GM10248 (cell line): ENCODE data around the gene HOMEZ.

Experiments used
- CTCF ChIA-PET: fragments of 300-600 bp; sonication (Branson Sonifier 250); formaldehyde crosslinking; extraction: SDS; loops from one replicate; lab custom pipeline; 2021; ENCODE audit warnings: antibody characterized with exemption; lab: Yijun Ruan, JAX
- POLR2A ChIA-PET: fragments of 350-650 bp; sonication (Branson Sonifier 250); formaldehyde crosslinking; extraction: SDS; loops from one replicate; lab custom pipeline; 2020; ENCODE audit warnings: antibody characterized with exemption; lab: Yijun Ruan, JAX
- DNase-seq: peaks from one replicate; pipeline ENCODE4 v3.0.0; 2012; ENCODE audit errors: extremely low spot score
- TF ChIP-seq, protein P1 (sequence below): IDR thresholded peaks from 2 replicates; pipeline ENCODE4 v1.5.1; 2012; ENCODE audit warnings: mild to moderate bottlenecking, low read depth; ENCODE audit errors: extremely low read depth, missing control alignments, control extremely low read depth

The HOMEZ gene

DNA sequence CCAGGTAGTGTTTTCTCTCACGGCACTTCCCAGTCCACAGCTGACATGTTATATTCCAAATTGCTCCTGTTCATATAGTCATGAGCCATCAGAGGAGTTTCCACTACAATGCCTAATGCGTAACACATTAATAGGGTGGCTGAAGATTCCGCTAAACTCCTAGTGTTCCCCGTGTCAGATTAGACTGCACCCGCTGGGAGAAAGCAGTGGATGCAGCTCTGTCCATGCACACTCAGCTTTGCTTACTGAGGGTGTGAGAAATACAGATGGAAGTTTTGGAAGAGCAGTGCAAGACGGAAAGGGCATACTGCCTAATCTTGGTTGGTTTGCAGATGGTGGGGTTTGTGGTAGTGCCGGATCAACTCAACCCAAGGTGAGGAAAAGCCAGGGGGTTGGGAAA lies 11.2 kb upstream of the HOMEZ start:
- DNase-seq = no peak
- POLR2A ChIA-PET = interaction anchor here (1.9 kb wide), 1 partner anchor 11 kb away, joined by 4 read pairs; no protein-coding TSS in a partner anchor
- TF ChIP-seq, protein P1, sequence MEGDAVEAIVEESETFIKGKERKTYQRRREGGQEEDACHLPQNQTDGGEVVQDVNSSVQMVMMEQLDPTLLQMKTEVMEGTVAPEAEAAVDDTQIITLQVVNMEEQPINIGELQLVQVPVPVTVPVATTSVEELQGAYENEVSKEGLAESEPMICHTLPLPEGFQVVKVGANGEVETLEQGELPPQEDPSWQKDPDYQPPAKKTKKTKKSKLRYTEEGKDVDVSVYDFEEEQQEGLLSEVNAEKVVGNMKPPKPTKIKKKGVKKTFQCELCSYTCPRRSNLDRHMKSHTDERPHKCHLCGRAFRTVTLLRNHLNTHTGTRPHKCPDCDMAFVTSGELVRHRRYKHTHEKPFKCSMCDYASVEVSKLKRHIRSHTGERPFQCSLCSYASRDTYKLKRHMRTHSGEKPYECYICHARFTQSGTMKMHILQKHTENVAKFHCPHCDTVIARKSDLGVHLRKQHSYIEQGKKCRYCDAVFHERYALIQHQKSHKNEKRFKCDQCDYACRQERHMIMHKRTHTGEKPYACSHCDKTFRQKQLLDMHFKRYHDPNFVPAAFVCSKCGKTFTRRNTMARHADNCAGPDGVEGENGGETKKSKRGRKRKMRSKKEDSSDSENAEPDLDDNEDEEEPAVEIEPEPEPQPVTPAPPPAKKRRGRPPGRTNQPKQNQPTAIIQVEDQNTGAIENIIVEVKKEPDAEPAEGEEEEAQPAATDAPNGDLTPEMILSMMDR = no peak
- CTCF ChIA-PET = interaction anchor here (1.0 to 16.2 kb wide), 9 partner anchors 8 to 228 kb away, joined by 3 to 136 read pairs (median 8); partner anchors contain the start of genes HOMEZ and PABPN1

DNA sequence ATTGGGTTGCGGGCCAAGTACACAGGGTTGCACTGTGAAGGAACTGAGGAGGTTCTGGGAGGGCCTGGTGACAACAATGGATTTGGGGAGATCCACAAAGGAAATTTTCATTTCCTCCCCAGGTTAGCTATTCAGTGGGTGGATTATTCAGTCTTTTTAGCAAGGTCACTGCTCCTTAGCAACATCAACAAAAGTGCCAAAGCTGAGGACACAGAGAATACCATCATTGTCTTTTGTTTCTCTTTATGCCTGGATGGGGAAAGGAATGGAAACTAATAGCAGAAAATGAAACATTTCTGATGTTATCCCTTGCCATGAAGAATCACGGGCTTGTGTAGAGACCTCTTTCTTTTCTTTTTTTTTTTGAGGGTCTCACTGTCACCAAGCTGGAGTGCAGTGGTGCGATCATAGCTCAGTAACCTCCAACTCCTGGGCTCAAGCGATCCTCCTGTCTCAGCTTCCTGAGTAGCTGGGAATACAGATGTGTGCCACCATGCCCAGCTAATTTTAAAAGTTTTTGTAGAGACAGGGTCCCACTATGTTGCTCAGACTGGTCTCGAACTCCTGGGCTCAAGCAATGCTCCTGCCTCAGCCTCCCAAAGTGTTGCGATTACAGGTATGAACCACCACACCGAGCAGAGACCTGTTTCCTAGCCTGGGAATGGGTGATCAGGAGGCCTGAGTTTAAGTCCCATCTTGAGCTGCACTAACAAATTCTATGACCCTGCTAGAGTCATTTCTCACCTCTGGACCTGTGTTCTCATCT lies 10.3 kb upstream of the HOMEZ start:
- DNase-seq = no peak
- CTCF ChIA-PET = interaction anchor here (1.0 to 16.2 kb wide), 8 partner anchors 10 to 227 kb away, joined by 4 to 136 read pairs (median 12); partner anchors contain the start of genes HOMEZ and PABPN1
- TF ChIP-seq, protein P1 = no peak
- POLR2A ChIA-PET = interaction anchor here (1.9 kb wide), 1 partner anchor 10 kb away, joined by 4 read pairs; no protein-coding TSS in a partner anchor

DNA sequence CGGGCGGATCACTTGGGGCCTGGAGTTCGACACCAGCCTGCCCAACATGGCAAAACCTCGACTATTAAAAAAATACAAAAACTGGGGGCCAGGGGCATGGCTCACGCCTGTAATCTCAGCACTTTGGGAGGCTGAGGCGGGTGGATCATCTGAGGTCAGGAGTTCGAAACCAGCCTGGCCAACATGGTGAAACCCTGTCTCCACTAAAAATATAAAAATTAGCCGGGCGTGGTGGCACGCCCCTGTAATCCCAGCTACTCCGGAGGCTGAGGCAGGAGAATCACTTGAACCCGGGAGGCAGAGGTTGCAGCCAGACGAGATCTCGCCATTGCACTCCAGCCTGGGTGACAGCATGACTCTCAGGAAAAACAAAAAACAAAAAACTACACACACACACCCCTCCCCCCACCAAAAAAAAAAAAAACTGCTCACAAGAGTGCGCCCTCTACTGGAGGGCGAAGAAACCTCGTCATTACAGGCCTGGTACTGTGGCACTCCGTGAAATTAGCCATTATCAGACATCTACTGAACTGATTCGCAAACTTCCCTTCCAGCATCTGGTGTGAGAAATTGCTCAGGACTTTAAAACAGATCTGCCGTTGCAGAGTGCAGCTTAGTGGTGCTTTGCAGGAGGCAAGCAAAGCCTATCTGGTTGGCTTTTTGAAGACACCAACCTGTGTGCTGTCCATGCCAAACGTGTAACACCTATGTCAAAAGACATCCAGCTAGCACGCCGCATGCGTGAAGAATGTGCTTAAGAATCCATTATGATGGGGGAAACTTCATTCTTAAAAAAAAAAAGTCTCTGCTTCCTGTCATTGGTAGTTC lies 9.0 kb upstream of the HOMEZ start:
- TF ChIP-seq, protein P1 = peak; percentile 76
- CTCF ChIA-PET = interaction anchor here (0.7 to 16.2 kb wide), 20 partner anchors 7 to 268 kb away, joined by 3 to 136 read pairs (median 5); partner anchors contain the start of genes BCL2L2, HOMEZ, PABPN1 and PPP1R3E
- DNase-seq = no peak
- POLR2A ChIA-PET = interaction anchor here (0.8 kb wide), 1 partner anchor 26 kb away, joined by 4 read pairs; the partner anchor contains the start of gene PABPN1

DNA sequence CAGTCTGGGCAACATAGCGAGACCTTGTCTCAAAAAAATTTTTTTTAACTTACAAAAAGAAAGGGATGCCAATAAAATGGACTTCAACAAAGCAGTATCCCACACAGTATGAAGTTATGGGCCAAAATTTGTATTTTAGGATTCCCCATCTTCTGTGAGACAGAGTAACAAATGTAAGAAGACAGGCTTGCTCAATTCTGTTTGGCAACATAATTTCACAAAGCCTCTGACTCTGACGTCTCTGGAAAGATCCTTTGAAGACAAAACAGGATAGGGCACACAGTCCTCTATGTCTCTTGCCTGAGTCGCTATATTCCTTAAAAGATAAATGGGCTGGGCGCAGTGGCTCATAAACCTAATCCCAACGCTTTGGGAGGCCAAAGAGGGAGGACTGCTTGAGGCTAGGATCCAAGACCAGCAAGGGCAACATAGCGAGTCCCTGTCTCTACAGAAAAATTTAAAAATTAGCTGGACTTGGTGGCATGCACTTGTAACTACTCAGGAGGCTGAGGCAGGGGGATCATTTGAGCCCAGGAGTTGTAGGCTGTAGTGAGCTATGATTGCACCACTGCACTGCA lies 1.1 kb upstream of the HOMEZ start:
- no peak for DNase-seq
- POLR2A ChIA-PET = interaction anchor here (0.7 to 2.5 kb wide), 5 partner anchors 10 to 40 kb away, joined by 3 to 12 read pairs (median 4); partner anchors contain the start of gene PPP1R3E
- TF ChIP-seq, protein P1 = no peak
- CTCF ChIA-PET = interaction anchor here (0.8 to 4.2 kb wide), 12 partner anchors 8 to 271 kb away, joined by 3 to 55 read pairs (median 6); partner anchors contain the start of gene PPP1R3E

DNA sequence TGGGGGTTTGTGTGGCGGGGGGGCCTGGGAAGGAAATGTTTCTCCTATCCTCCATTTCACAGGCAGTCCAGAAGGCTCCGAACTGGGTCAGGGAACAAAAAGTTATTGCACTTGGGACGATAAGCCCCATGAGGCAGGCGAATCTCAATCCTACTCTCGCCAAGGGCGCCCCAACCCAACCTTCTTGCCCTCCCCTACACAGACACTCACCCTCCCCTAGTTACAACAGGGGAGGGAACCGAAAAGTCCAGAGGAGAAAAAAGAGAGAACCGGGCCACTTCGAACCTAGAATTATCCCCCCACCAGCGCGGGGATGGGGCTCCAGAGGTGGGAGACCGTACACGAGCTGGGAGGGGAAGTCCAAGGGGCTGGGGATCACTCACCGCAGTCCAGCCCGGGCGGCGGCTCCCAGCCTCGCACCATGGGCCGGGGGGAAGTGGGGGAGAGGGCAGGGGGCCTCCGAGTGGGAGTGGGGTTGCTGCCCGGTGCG lies 357 bp downstream of the HOMEZ start:
- DNase-seq = no peak
- ChIA-PET CTCF (interaction anchor here (1.0 to 4.2 kb wide), 10 partner anchors 9 to 217 kb away, joined by 3 to 55 read pairs (median 6); partner anchors contain the start of genes PABPN1 and PPP1R3E), POLR2A (interaction anchor here (0.5 to 2.5 kb wide), 5 partner anchors 14 to 417 kb away, joined by 3 to 12 read pairs (median 3); partner anchors contain the start of gene PPP1R3E)
- TF ChIP-seq, protein P1 = no peak
